RWPE2 (cell line): ENCODE results near the gene KY.
A peak's percentile ranks its signal among the peaks of the same experiment; 100 is the strongest.

Experiments used
- ATAC-seq: fragments of 200-7000 bp; cut with Tn5 transposase; 3 replicates; pipeline ENCODE4 v1.9.1; 2021; ENCODE audit warnings: low read depth
- DNase-seq: peaks from one replicate; pipeline ENCODE4 v3.0.0-alpha.2; 2020; ENCODE audit warnings: low spot score
- H3K27ac ChIP-seq: fragments of 450-650 bp; 2 replicates; pipeline ENCODE4 v1.5.1; 2017; ENCODE audit warnings: mild to moderate bottlenecking; ENCODE audit not compliant: poor library complexity, severe bottlenecking
- H3K27me3 ChIP-seq: fragments of 250-450 bp; sonication (Bioruptor Pico); 2 replicates; pipeline ENCODE4 v1.5.1; 2021; ENCODE audit warnings: mild to moderate bottlenecking, moderate library complexity; ENCODE audit not compliant: insufficient read depth, poor library complexity, severe bottlenecking
- H3K36me3 ChIP-seq: fragments of 250-450 bp; sonication (Bioruptor Pico); 2 replicates; pipeline ENCODE4 v1.5.1; 2020; ENCODE audit warnings: low read depth, mild to moderate bottlenecking, moderate library complexity
- H3K4me1 ChIP-seq: fragments of 250-450 bp; sonication (Bioruptor Pico); 2 replicates; pipeline ENCODE4 v1.5.1; 2021; ENCODE audit warnings: mild to moderate bottlenecking, moderate library complexity; ENCODE audit not compliant: insufficient read depth, poor library complexity, severe bottlenecking
- H3K4me3 ChIP-seq: fragments of 250-450 bp; sonication (Bioruptor Pico); 2 replicates; pipeline ENCODE4 v1.5.1; 2021; ENCODE audit warnings: mild to moderate bottlenecking, moderate library complexity; ENCODE audit not compliant: severe bottlenecking
- H3K9me3 ChIP-seq: fragments of 250-450 bp; sonication (Bioruptor Pico); 2 replicates; pipeline ENCODE4 v1.5.1; 2021; ENCODE audit warnings: mild to moderate bottlenecking, moderate library complexity; ENCODE audit not compliant: severe bottlenecking
- TF ChIP-seq, protein P1 (sequence below): fragments of 450-650 bp; IDR thresholded peaks from one replicate; pipeline ENCODE4 v1.5.1; 2017; ENCODE audit warnings: mild to moderate bottlenecking, moderate library complexity; ENCODE audit not compliant: poor library complexity, severe bottlenecking

KY gene

GRCh38 chr3:134672571-134672970 lies 21.7 kb upstream of the KY start:
- TF ChIP-seq, protein P1, sequence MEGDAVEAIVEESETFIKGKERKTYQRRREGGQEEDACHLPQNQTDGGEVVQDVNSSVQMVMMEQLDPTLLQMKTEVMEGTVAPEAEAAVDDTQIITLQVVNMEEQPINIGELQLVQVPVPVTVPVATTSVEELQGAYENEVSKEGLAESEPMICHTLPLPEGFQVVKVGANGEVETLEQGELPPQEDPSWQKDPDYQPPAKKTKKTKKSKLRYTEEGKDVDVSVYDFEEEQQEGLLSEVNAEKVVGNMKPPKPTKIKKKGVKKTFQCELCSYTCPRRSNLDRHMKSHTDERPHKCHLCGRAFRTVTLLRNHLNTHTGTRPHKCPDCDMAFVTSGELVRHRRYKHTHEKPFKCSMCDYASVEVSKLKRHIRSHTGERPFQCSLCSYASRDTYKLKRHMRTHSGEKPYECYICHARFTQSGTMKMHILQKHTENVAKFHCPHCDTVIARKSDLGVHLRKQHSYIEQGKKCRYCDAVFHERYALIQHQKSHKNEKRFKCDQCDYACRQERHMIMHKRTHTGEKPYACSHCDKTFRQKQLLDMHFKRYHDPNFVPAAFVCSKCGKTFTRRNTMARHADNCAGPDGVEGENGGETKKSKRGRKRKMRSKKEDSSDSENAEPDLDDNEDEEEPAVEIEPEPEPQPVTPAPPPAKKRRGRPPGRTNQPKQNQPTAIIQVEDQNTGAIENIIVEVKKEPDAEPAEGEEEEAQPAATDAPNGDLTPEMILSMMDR: no peak
- no peaks in the 10 kb centered on the region for H3K4me1 ChIP-seq
- H3K36me3 ChIP-seq: no peaks in the 10 kb centered on the region
- no peak for ATAC-seq
- no peak overlapping the region for H3K4me3 ChIP-seq
- H3K27me3 ChIP-seq: no peaks in the 10 kb centered on the region
- no peak overlapping the region for H3K27ac ChIP-seq
- no peak for DNase-seq
- peaks cover 6% of the 10 kb centered on the region for H3K9me3 ChIP-seq

GRCh38 chr3:134667956-134668355 lies 17.1 kb upstream of the KY start:
- no peaks in the 10 kb centered on the region for H3K4me1 ChIP-seq
- no peak overlapping the region for H3K4me3 ChIP-seq
- no peaks in the 10 kb centered on the region for H3K36me3 ChIP-seq
- H3K9me3 ChIP-seq: no peaks in the 10 kb centered on the region
- no peak overlapping the region for H3K27ac ChIP-seq
- DNase-seq (no peak), ATAC-seq (no peak)
- no peaks in the 10 kb centered on the region for H3K27me3 ChIP-seq
- TF ChIP-seq, protein P1: no peak

DNA sequence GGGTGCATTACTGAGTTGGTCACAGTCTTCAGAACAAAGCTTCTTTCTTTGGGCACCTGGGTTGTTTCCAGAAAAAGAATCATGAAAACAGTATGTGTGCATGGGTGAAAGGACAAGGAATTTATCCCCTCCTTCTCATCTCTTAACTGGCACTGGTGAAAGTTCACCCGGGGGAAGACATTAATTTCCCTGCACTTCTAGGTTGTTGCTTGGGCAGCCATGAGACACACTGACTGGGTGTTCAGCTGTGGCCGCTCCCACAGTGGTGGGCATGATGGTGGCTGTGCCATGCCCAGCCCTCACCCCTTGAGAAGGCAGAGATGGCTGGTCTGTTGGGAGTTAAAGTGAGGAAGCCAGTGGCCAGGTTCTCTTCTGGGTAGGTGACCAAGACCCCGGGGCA lies 16.6 kb upstream of the KY start:
- Histone ChIP-seq H3K4me1 (no peaks in the 10 kb centered on the region), H3K9me3 (no peaks in the 10 kb centered on the region), H3K36me3 (no peaks in the 10 kb centered on the region), H3K27me3 (no peaks in the 10 kb centered on the region), H3K27ac (no peak overlapping the region), H3K4me3 (no peak overlapping the region)
- DNase-seq (no peak), ATAC-seq (no peak)
- TF ChIP-seq, protein P1: no peak

DNA sequence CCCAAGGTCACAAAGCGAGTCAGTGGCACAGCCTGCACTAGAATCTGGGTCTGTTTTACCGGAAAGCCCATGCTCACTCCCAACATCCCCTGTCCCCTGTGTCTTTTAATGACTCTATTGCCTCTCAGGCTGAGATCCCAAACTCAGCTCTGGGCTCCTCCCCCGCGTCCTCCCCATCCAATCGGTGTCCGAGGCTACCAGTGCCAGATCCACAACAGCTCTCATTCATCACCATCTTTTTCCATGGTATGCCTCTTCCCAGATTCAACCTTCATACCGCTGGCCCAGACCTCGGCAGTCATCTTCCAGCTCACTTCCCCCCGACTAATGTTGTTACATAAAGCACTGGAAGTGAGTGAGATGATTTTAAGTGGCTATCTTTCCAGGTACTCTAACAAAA lies 16.1 kb upstream of the KY start:
- TF ChIP-seq, protein P1: no peak
- Histone ChIP-seq H3K27ac (no peak overlapping the region), H3K4me1 (no peaks in the 10 kb centered on the region), H3K36me3 (no peaks in the 10 kb centered on the region), H3K9me3 (no peaks in the 10 kb centered on the region), H3K27me3 (no peaks in the 10 kb centered on the region), H3K4me3 (no peak overlapping the region)
- DNase-seq: no peak
- ATAC-seq: no peak

DNA sequence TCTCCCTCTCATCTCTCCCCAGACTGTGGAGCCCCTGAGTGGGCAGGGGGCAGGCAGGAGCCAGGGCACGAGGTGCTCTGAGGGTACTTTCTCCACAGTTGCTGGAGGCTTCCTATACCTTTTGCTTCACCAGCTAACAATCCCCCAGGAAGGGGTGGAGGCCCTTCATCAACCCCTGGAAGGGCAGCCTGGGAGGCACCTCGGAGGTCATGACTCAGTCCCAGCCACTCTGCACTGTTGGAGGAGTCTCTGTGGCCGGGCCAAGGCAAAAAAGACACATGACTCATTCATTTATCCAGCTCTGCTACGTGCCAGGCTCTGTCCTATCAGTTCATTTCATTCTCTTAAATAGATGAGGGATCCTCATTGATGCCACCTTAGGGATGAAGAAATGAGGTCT lies 15.6 kb upstream of the KY start:
- H3K9me3 ChIP-seq: no peaks in the 10 kb centered on the region
- H3K27ac ChIP-seq: no peak overlapping the region
- ATAC-seq (peak; percentile 69), DNase-seq (no peak)
- TF ChIP-seq, protein P1: no peak
- no peaks in the 10 kb centered on the region for H3K36me3 ChIP-seq
- no peaks in the 10 kb centered on the region for H3K4me1 ChIP-seq
- no peak overlapping the region for H3K4me3 ChIP-seq
- no peaks in the 10 kb centered on the region for H3K27me3 ChIP-seq
